SK-N-SH (cell line): ENCODE data around the gene RAC3. TPM values are rescaled to one million over a fixed set of nuclear protein-coding genes. Genes with fewer than 3 reads are reported as not detected.

ENCODE experiments used
- CTCF ChIA-PET: fragments of 300-600, 350-600 bp; formaldehyde crosslinking; extraction: SDS; loops from one replicate; lab custom pipeline; 2021; lab: Yijun Ruan, JAX
- POLR2A ChIA-PET: fragments of 350-600 bp; sonication (Branson Sonifier 250); formaldehyde crosslinking; extraction: SDS; loops from one replicate; lab custom pipeline; 2020; ENCODE audit warnings: antibody characterized with exemption, inconsistent platforms; lab: Yijun Ruan, JAX
- DNase-seq: peaks from one replicate; pipeline ENCODE4 v3.0.0; 2012
- H2AFZ ChIP-seq: fragments of 200-600 bp; sonication (generic); 2 replicates; pipeline ENCODE4 v1.8.1; 2016; ENCODE audit warnings: antibody characterized with exemption, mild to moderate bottlenecking, low read depth
- H3F3A ChIP-seq: fragments of 200-600 bp; sonication (generic); replicated peaks from 2 replicates; pipeline ENCODE3; 2016; ENCODE audit warnings: antibody characterized with exemption, mild to moderate bottlenecking; ENCODE audit not compliant: insufficient read depth
- H3K27ac ChIP-seq, 2 experiments: fragments of 200-500 bp in 1 of 2; fragments of 200-600 bp in 1 of 2; sonication (Bioruptor generic) in 1 of 2; sonication (generic), shearing (Covaris generic) in 1 of 2; 2 replicates each; pipeline versions ENCODE4 v1.5.1 to v1.6.1; 2014 to 2016; ENCODE audit warnings: low read depth in 2 of 2, inconsistent platforms in 1 of 2, low read length in 1 of 2, mild to moderate bottlenecking in 1 of 2, mixed read lengths in 1 of 2
- H3K27me3 ChIP-seq: fragments of 200-600 bp; sonication (generic), shearing (Covaris generic); 2 replicates; pipeline ENCODE4 v1.6.1; 2016; ENCODE audit warnings: mixed run types; ENCODE audit not compliant: insufficient read depth
- H3K36me3 ChIP-seq, 2 experiments: fragments of 200-500 bp in 1 of 2; fragments of 200-600 bp in 1 of 2; sonication (Bioruptor generic) in 1 of 2; sonication (generic) in 1 of 2; replicated peaks in 1 of 2; 2 replicates each; pipeline versions ENCODE3 to v1.5.1; 2014 to 2016; ENCODE audit warnings: low read length in 1 of 2, mild to moderate bottlenecking in 1 of 2; ENCODE audit not compliant: insufficient read depth in 2 of 2, control insufficient read depth in 1 of 2
- H3K4me1 ChIP-seq, 2 experiments: fragments of 200-500 bp in 1 of 2; fragments of 200-600 bp in 1 of 2; sonication (Bioruptor generic) in 1 of 2; sonication (generic), shearing (Covaris generic) in 1 of 2; 2 replicates each; pipeline versions ENCODE4 v1.5.1 to v1.6.1; 2014 to 2016; ENCODE audit warnings: low read depth in 1 of 2, low read length in 1 of 2, mixed run types in 1 of 2; ENCODE audit not compliant: insufficient read depth in 2 of 2, control insufficient read depth in 1 of 2
- H3K4me2 ChIP-seq: fragments of 200-600 bp; sonication (generic), shearing (Covaris generic); 2 replicates; pipeline ENCODE4 v1.6.1; 2017; ENCODE audit warnings: mixed run types
- H3K4me3 ChIP-seq, 2 experiments: fragments of 200-500 bp in 1 of 2; fragments of 200-600 bp in 1 of 2; sonication (Bioruptor generic) in 1 of 2; sonication (generic), shearing (Covaris generic) in 1 of 2; 2 replicates each; pipeline versions ENCODE4 v1.5.1 to v1.8.1; 2014 to 2016; ENCODE audit warnings: low read depth in 2 of 2, inconsistent platforms in 1 of 2, low read length in 1 of 2, mild to moderate bottlenecking in 1 of 2, mixed read lengths in 1 of 2, moderate library complexity in 1 of 2
- H3K79me2 ChIP-seq: fragments of 200-600 bp; sonication (generic); 2 replicates; pipeline ENCODE4 v1.8.1; 2017; ENCODE audit warnings: mild to moderate bottlenecking; ENCODE audit not compliant: insufficient read depth
- H3K9ac ChIP-seq: fragments of 200-600 bp; sonication (generic); 2 replicates; pipeline ENCODE4 v1.6.1; 2017; ENCODE audit warnings: mixed run types
- H3K9me2 ChIP-seq: fragments of 200-600 bp; sonication (generic); 2 replicates; pipeline ENCODE4 v1.6.1; 2017; ENCODE audit warnings: mixed run types
- H3K9me3 ChIP-seq: fragments of 200-600 bp; sonication (generic); 2 replicates; pipeline ENCODE4 v1.6.1; 2017; ENCODE audit warnings: mixed run types, mild to moderate bottlenecking, moderate library complexity
- H4K20me1 ChIP-seq: fragments of 200-600 bp; sonication (generic); 2 replicates; pipeline ENCODE4 v1.6.1; 2017; ENCODE audit warnings: mild to moderate bottlenecking, mixed run types; ENCODE audit not compliant: insufficient read depth
- CHD2 ChIP-seq: fragments of 150-350 bp; IDR thresholded peaks from 2 replicates; pipeline ENCODE4 v1.6.1; 2018; ENCODE audit warnings: low read length; ENCODE audit not compliant: partially characterized antibody
- EP300 ChIP-seq, 2 experiments: IDR thresholded peaks; 2 replicates each; pipeline versions ENCODE4 v1.4.0 to v1.6.1; 2012; ENCODE audit warnings: borderline replicate concordance in 1 of 2, low read depth in 1 of 2, low read length in 1 of 2
- EZH2phosphoT487 ChIP-seq: fragments of 200-600 bp; sonication (generic); IDR thresholded peaks from 2 replicates; pipeline ENCODE4 v1.6.1; 2017; ENCODE audit warnings: low read depth, mixed run types, mild to moderate bottlenecking, antibody characterized with exemption, moderate library complexity, borderline replicate concordance
- FOSL2 ChIP-seq: IDR thresholded peaks from 2 replicates; pipeline ENCODE4 v1.4.0; 2012; ENCODE audit warnings: low read depth, mild to moderate bottlenecking, moderate library complexity, borderline replicate concordance
- FOXJ3 ChIP-seq: sonication (generic); formaldehyde crosslinking; IDR thresholded peaks from 2 replicates; pipeline ENCODE4 v1.5.1; 2020; ENCODE audit warnings: mild to moderate bottlenecking, missing genetic modification reagents
- FOXM1 ChIP-seq: IDR thresholded peaks from 2 replicates; pipeline ENCODE4 v1.4.0; 2012; ENCODE audit warnings: low read depth, mild to moderate bottlenecking
- GABPA ChIP-seq: IDR thresholded peaks from 2 replicates; pipeline ENCODE4 v1.4.0; 2012; ENCODE audit warnings: low read depth, mild to moderate bottlenecking
- IRF3 ChIP-seq: fragments of 150-350 bp; IDR thresholded peaks from 2 replicates; pipeline ENCODE4 v1.6.1; 2016; ENCODE audit warnings: mild to moderate bottlenecking, low read depth, low read length
- JUND ChIP-seq: IDR thresholded peaks from 2 replicates; pipeline ENCODE4 v1.4.0; 2012
- MAX ChIP-seq: IDR thresholded peaks from 2 replicates; pipeline ENCODE4 v1.4.0; 2012; ENCODE audit warnings: low read depth
- MXI1 ChIP-seq: IDR thresholded peaks from 2 replicates; pipeline ENCODE4 v1.6.1; 2012; ENCODE audit warnings: mild to moderate bottlenecking, low read depth, low read length, improper control_type of control experiment
- NFIC ChIP-seq: IDR thresholded peaks from 2 replicates; pipeline ENCODE4 v1.4.0; 2012; ENCODE audit warnings: borderline replicate concordance
- NRF1 ChIP-seq: IDR thresholded peaks from 2 replicates; pipeline ENCODE4 v1.6.1; 2012; ENCODE audit warnings: low read depth, mild to moderate bottlenecking, low read length
- POLR2AphosphoS5 ChIP-seq: IDR thresholded peaks from 2 replicates; pipeline ENCODE4 v1.6.1; 2012; ENCODE audit warnings: low read depth, low read length
- RAD21 ChIP-seq: IDR thresholded peaks from 2 replicates; pipeline ENCODE4 v1.6.1; 2012; ENCODE audit warnings: mild to moderate bottlenecking, low read length
- RFX5 ChIP-seq: IDR thresholded peaks from 2 replicates; pipeline ENCODE4 v1.6.1; 2012; ENCODE audit warnings: mild to moderate bottlenecking, improper control_type of control experiment, low read length
- RXRA ChIP-seq: IDR thresholded peaks from 2 replicates; pipeline ENCODE4 v1.4.0; 2012; ENCODE audit warnings: low read depth, mild to moderate bottlenecking, borderline replicate concordance
- SMC3 ChIP-seq: IDR thresholded peaks from 2 replicates; pipeline ENCODE4 v1.6.1; 2012; ENCODE audit warnings: low read depth, low read length, improper control_type of control experiment
- TCF12 ChIP-seq: IDR thresholded peaks from 2 replicates; pipeline ENCODE4 v1.4.0; 2012
- YY1 ChIP-seq: IDR thresholded peaks from 2 replicates; pipeline ENCODE4 v1.4.0; 2012; ENCODE audit warnings: low read depth, mild to moderate bottlenecking
- ZBTB33 ChIP-seq: IDR thresholded peaks from 2 replicates; pipeline ENCODE4 v1.4.0; 2012; ENCODE audit warnings: low read depth, borderline replicate concordance
- WGBS: methylation state at CpG from one replicate; pipeline ENCODE4 v1.1.6; 2017; ENCODE audit warnings: low lambda C conversion rate; 5-methylcytosine and 5-hydroxymethylcytosine counted together
- polyA plus RNA-seq, 3 experiments: library from polyadenylated mRNA; depleted of rRNA; stranded (reverse); fragments of >200 nt; gene quantifications; 2 replicates each; pipeline ENCODE4 v1.2.3, GENCODE V29; 2012
- TF ChIP-seq, protein P1 (sequence below): fragments of 200-600 bp; sonication (generic); IDR thresholded peaks from 2 replicates; pipeline ENCODE4 v1.6.1; 2017; ENCODE audit warnings: antibody characterized with exemption, mild to moderate bottlenecking, moderate library complexity

Gene RAC3
- polyA plus RNA-seq, 1 of the 3 experiments (the other 2 are of a cell fraction) = 83.6 TPM

DNA sequence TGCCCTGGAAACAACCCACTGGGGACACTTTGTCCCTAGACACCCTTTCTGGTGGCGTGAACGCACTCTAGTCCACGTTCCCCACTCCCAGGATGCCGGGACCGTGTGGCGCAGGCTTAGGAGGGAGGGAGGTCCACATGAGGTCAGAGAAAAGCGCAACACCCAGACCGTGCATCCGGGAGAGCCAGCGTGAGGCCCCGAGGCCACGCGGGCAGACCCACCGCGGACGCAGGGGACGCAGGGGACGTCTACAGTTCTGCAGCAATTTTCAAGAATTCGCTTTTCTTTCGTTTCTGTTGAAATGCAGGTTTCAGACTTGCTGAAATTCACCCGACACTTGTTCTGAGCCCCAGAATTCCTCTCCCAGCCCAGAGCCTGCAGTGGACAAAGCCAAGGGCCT lies 15.4 kb downstream of the RAC3 start:
- Histone ChIP-seq H3K27me3 (no peaks in the 10 kb centered on the region), H3K36me3 (peaks cover 15 to 35% of the 10 kb centered on the region in 2 experiments), H3K9me2 (no peaks in the 10 kb centered on the region), H3K4me2 (no peak overlapping the region), H4K20me1 (no peaks in the 10 kb centered on the region), H2AFZ (no peak overlapping the region), H3K4me1 (peaks cover 0 to 11% of the 10 kb centered on the region in 2 experiments; a peak in 1 of 4 replicates), H3K79me2 (peaks cover 14% of the 10 kb centered on the region; the same call in 1 of the 2 replicates), H3K27ac (no peak overlapping the region), H3F3A (peaks cover 5% of the 10 kb centered on the region)
- WGBS = 92% methylated on average over 21 of the region's 21 CpGs
- ChIA-PET POLR2A (no interaction called here), CTCF (interaction anchor here (1.0 kb wide), 1 partner anchor 16 kb away, joined by 3 read pairs; no protein-coding TSS in a partner anchor)
- TF ChIP-seq GABPA (no peak), EP300 (IDR thresholded peaks at IDR 0.05; ENCODE audit: borderline replicate concordance in 1 of 2, low read depth in 1 of 2, low read length in 1 of 2) (no peak), NRF1 (no peak), MXI1 (no peak), POLR2AphosphoS5 (no peak), FOXM1 (no peak), NFIC (no peak), IRF3 (no peak), EZH2phosphoT487 (no peak), FOSL2 (no peak), CHD2 (no peak)
- TF ChIP-seq, protein P1, sequence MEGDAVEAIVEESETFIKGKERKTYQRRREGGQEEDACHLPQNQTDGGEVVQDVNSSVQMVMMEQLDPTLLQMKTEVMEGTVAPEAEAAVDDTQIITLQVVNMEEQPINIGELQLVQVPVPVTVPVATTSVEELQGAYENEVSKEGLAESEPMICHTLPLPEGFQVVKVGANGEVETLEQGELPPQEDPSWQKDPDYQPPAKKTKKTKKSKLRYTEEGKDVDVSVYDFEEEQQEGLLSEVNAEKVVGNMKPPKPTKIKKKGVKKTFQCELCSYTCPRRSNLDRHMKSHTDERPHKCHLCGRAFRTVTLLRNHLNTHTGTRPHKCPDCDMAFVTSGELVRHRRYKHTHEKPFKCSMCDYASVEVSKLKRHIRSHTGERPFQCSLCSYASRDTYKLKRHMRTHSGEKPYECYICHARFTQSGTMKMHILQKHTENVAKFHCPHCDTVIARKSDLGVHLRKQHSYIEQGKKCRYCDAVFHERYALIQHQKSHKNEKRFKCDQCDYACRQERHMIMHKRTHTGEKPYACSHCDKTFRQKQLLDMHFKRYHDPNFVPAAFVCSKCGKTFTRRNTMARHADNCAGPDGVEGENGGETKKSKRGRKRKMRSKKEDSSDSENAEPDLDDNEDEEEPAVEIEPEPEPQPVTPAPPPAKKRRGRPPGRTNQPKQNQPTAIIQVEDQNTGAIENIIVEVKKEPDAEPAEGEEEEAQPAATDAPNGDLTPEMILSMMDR = no peak
- TF ChIP-seq, all 33 proteins: peak for 0
- H3K9me3 ChIP-seq = no peaks in the 10 kb centered on the region
- H3K4me3 ChIP-seq = no peak overlapping the region
- no peak overlapping the region for H3K9ac ChIP-seq
- DNase-seq = no peak

DNA sequence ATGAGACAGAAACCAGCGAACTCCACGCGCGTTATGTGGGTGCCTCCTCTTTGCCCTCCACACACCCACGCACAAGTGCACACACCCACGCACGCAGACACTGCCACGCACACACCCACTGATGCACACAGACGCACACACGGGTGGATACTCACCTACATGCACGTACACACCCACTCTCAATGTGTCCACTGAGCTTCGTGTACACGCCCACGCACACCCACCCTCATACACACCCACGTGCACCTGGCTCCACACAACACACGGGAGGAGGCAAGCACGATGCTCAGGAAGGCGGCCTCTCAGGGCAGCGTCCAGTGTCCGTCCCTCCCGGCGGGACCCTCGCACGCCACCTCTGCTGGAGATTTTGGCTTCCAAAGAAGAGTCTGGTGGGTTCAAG lies 15.9 kb downstream of the RAC3 start:
- POLR2A ChIA-PET = no interaction called here
- DNase-seq = no peak
- TF ChIP-seq POLR2AphosphoS5 (no peak), FOXJ3 (CRISPR knock-in tag) (no peak), TCF12 (no peak), RAD21 (no peak), MAX (no peak), FOXM1 (no peak), YY1 (no peak), JUND (no peak), RXRA (no peak), ZBTB33 (no peak), SMC3 (no peak), RFX5 (no peak), MXI1 (no peak), NFIC (no peak)
- TF ChIP-seq, protein P1 = no peak

More for the DNA sequence above, 15.9 kb downstream of the RAC3 start:
- H3K79me2 ChIP-seq = peaks cover 19% of the 10 kb centered on the region
- peaks cover 5% of the 10 kb centered on the region for H3F3A ChIP-seq
- peaks cover 3% of the 10 kb centered on the region; the same call in 1 of the 2 replicates for H4K20me1 ChIP-seq
- H3K4me1 ChIP-seq = peaks cover 0 to 11% of the 10 kb centered on the region in 2 experiments; a peak in 1 of 4 replicates
- peaks cover 15 to 35% of the 10 kb centered on the region in 2 experiments for H3K36me3 ChIP-seq
- H3K27ac ChIP-seq = no peak overlapping the region
- no peak overlapping the region for H2AFZ ChIP-seq
- H3K4me3 ChIP-seq = no peak overlapping the region
- H3K9ac ChIP-seq = no peak overlapping the region
- WGBS = 93% methylated on average over 24 of the region's 24 CpGs
- CTCF ChIA-PET = interaction anchor here (0.8 to 4.1 kb wide), 3 partner anchors 10 to 26 kb away, joined by 3 to 42 read pairs (median 10); partner anchors contain the start of genes DCXR and RAC3
- H3K27me3 ChIP-seq = no peaks in the 10 kb centered on the region
- no peaks in the 10 kb centered on the region for H3K9me3 ChIP-seq
- no peak overlapping the region for H3K4me2 ChIP-seq
- no peaks in the 10 kb centered on the region for H3K9me2 ChIP-seq
